Neural progenitor cell (in vitro differentiated cells): ENCODE results near the gene ASB2. TPM values are rescaled to one million over a fixed set of nuclear protein-coding genes. Genes with fewer than 3 reads are reported as not detected.

Experiments used
- DNase-seq: peaks from one replicate; pipeline ENCODE4 v3.0.0-alpha.2; 2016; ENCODE audit warnings: low spot score
- H2AFZ ChIP-seq: fragments of 200-600 bp; sonication (generic); replicated peaks from 2 replicates; pipeline ENCODE4 v1.6.1; 2016; ENCODE audit warnings: antibody characterized with exemption
- H3F3A ChIP-seq: fragments of 200-600 bp; sonication (generic); 2 replicates; pipeline ENCODE4 v1.6.1; 2016; ENCODE audit warnings: antibody characterized with exemption, low read depth
- H3K27ac ChIP-seq: fragments of 200-600 bp; sonication (generic); 2 replicates; pipeline ENCODE4 v1.5.1; 2016; ENCODE audit warnings: mild to moderate bottlenecking
- H3K27me3 ChIP-seq: fragments of 200-600 bp; sonication (generic); 2 replicates; pipeline ENCODE4 v1.6.1; 2016; ENCODE audit warnings: mild to moderate bottlenecking, moderate library complexity
- H3K36me3 ChIP-seq: fragments of 200-600 bp; sonication (generic); 2 replicates; pipeline ENCODE4 v1.5.1; 2016
- H3K4me1 ChIP-seq: fragments of 200-600 bp; sonication (generic); 2 replicates; pipeline ENCODE4 v1.6.1; 2016; ENCODE audit warnings: mixed run types
- H3K4me2 ChIP-seq: fragments of 200-600 bp; sonication (generic); 2 replicates; pipeline ENCODE4 v1.6.1; 2016
- H3K4me3 ChIP-seq: fragments of 200-600 bp; sonication (generic); 2 replicates; pipeline ENCODE4 v1.5.1; 2016
- H3K79me2 ChIP-seq: fragments of 200-600 bp; sonication (generic); 2 replicates; pipeline ENCODE4 v1.6.1; 2016; ENCODE audit warnings: low read depth
- H3K9ac ChIP-seq: fragments of 200-600 bp; sonication (generic); 2 replicates; pipeline ENCODE4 v1.6.1; 2016
- H3K9me3 ChIP-seq: fragments of 200-600 bp; sonication (generic); 2 replicates; pipeline ENCODE4 v1.5.1; 2016; ENCODE audit warnings: low read depth
- H4K20me1 ChIP-seq: fragments of 200-600 bp; sonication (generic); 2 replicates; pipeline ENCODE4 v1.6.1; 2016; ENCODE audit warnings: low read depth
- H3K27ac Mint-ChIP-seq: 3 replicates; pipeline ENCODE4 v1.8.0; 2021; ENCODE audit warnings: mixed read lengths
- H3K27me3 Mint-ChIP-seq: 2 replicates; pipeline ENCODE4 v1.8.0; 2022; ENCODE audit warnings: low read depth, mild to moderate bottlenecking, inconsistent platforms, moderate library complexity, mixed read lengths; ENCODE audit not compliant: insufficient read depth
- H3K36me3 Mint-ChIP-seq: 3 replicates; pipeline ENCODE4 v1.8.0; 2021; ENCODE audit warnings: mixed read lengths
- H3K4me1 Mint-ChIP-seq: 3 replicates; pipeline ENCODE4 v1.8.0; 2021; ENCODE audit warnings: mixed read lengths
- H3K4me3 Mint-ChIP-seq: 3 replicates; pipeline ENCODE4 v1.8.0; 2021; ENCODE audit warnings: mild to moderate bottlenecking, moderate library complexity, mixed read lengths
- H3K9me3 Mint-ChIP-seq: 3 replicates; pipeline ENCODE4 v1.8.0; 2020; ENCODE audit warnings: mixed read lengths
- CTCF ChIP-seq: fragments of 200-600 bp; sonication (generic); IDR thresholded peaks from 2 replicates; pipeline ENCODE4 v1.5.1; 2017; ENCODE audit warnings: antibody characterized with exemption, mild to moderate bottlenecking
- EZH2 ChIP-seq: fragments of 200-600 bp; sonication (generic); IDR thresholded peaks from 2 replicates; pipeline ENCODE4 v1.6.1; 2017; ENCODE audit warnings: antibody characterized with exemption, mild to moderate bottlenecking, moderate library complexity
- EZH2phosphoT487 ChIP-seq: fragments of 200-600 bp; sonication (generic); IDR thresholded peaks from 2 replicates; pipeline ENCODE4 v1.6.1; 2017; ENCODE audit warnings: antibody characterized with exemption
- total RNA-seq: library from RNA; depleted of rRNA; stranded (reverse); fragments of >200 nt; gene quantifications from 2 replicates; pipeline ENCODE4 v1.2.3, GENCODE V29; 2015; ENCODE audit warnings: low replicate concordance

ASB2 gene
- total RNA-seq, 1 donor from 2014 or later: not detected

DNA sequence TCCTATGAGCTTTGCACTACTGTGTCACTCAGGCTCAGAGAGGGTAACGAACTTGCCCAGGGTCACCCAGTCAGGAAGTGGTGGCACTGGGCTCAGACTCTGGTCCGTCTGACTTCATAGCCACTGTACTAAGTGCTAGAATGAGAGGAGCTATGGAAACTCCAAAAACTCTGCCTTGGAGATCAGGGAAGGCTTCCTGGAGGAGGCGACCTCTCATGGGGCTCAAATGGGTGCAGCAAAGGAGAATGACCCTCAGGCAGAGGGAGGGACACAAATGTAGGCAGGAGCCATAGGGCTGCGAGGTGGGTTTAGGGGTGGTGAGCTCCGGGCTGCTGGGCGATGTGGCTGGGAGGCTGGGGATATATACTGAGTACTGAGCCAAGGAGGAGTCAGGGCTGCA is 23.9 kb upstream of the ASB2 start:
- peaks cover 2% of the 10 kb centered on the region for H3K36me3 Mint-ChIP-seq
- peaks cover 8% of the 10 kb centered on the region for H3K27me3 Mint-ChIP-seq
- Histone ChIP-seq H4K20me1 (no peaks in the 10 kb centered on the region), H3K36me3 (no peaks in the 10 kb centered on the region), H3K4me3 (no peak overlapping the region), H3K27ac (no peak overlapping the region), H3K79me2 (no peaks in the 10 kb centered on the region), H3K9ac (no peak overlapping the region), H3F3A (no peaks in the 10 kb centered on the region), H3K4me2 (no peak overlapping the region), H3K9me3 (no peaks in the 10 kb centered on the region), H3K4me1 (no peaks in the 10 kb centered on the region), H3K27me3 (peaks cover 9% of the 10 kb centered on the region), H2AFZ (no peak overlapping the region)
- TF ChIP-seq EZH2phosphoT487 (no peak), CTCF (no peak), EZH2 (no peak)
- DNase-seq: no peak
- H3K4me3 Mint-ChIP-seq: no peak overlapping the region
- peak overlapping the region; percentile 57 for H3K27ac Mint-ChIP-seq
- peaks cover 19% of the 10 kb centered on the region for H3K4me1 Mint-ChIP-seq
- H3K9me3 Mint-ChIP-seq: no peaks in the 10 kb centered on the region

GRCh38 chr14:93999573-93999972 is 23.2 kb upstream of the ASB2 start:
- Histone ChIP-seq H3K79me2 (no peaks in the 10 kb centered on the region), H3K4me1 (no peaks in the 10 kb centered on the region), H3K9me3 (no peaks in the 10 kb centered on the region), H2AFZ (no peak overlapping the region), H3K4me2 (no peak overlapping the region), H3K4me3 (no peak overlapping the region), H4K20me1 (no peaks in the 10 kb centered on the region), H3K27ac (no peak overlapping the region), H3K27me3 (peaks cover 9% of the 10 kb centered on the region), H3K36me3 (no peaks in the 10 kb centered on the region), H3K9ac (no peak overlapping the region), H3F3A (no peaks in the 10 kb centered on the region)
- Mint-ChIP-seq H3K4me1 (peaks cover 16% of the 10 kb centered on the region), H3K9me3 (no peaks in the 10 kb centered on the region), H3K36me3 (peaks cover 2% of the 10 kb centered on the region), H3K27me3 (peaks cover 5% of the 10 kb centered on the region), H3K4me3 (no peak overlapping the region), H3K27ac (peak overlapping the region; percentile 75)
- no peak for DNase-seq
- no peak for TF ChIP-seq EZH2
- TF ChIP-seq CTCF: peak; percentile 4

- TF ChIP-seq CTCF (no peak), EZH2phosphoT487 (no peak), EZH2 (no peak)
- Histone ChIP-seq H4K20me1 (no peaks in the 10 kb centered on the region), H3K9ac (no peak overlapping the region), H3K27ac (no peak overlapping the region), H3F3A (no peaks in the 10 kb centered on the region), H3K4me3 (no peak overlapping the region), H3K79me2 (no peaks in the 10 kb centered on the region), H3K4me2 (no peak overlapping the region), H3K9me3 (no peaks in the 10 kb centered on the region), H3K36me3 (no peaks in the 10 kb centered on the region), H3K4me1 (no peaks in the 10 kb centered on the region), H2AFZ (no peak overlapping the region), H3K27me3 (peaks cover 9% of the 10 kb centered on the region)
- no peaks in the 10 kb centered on the region for H3K9me3 Mint-ChIP-seq
- H3K27ac Mint-ChIP-seq: peak overlapping the region; percentile 75
- H3K4me3 Mint-ChIP-seq: no peak overlapping the region
- H3K27me3 Mint-ChIP-seq: peaks cover 4% of the 10 kb centered on the region
- H3K4me1 Mint-ChIP-seq: peaks cover 16% of the 10 kb centered on the region
- no peak for DNase-seq
- peaks cover 2% of the 10 kb centered on the region for H3K36me3 Mint-ChIP-seq
Measured at GRCh38 chr14:93998871-93999403, 22.6 kb upstream of the ASB2 start.
